GM21360 (cell line): ENCODE measurements around the gene STK35.
"Not testable (repeated sequence)": the region's sequence is repeated elsewhere in the genome, so short reads cannot be mapped to it uniquely, and the experiment has no call there.

ENCODE experiments used
- ATAC-seq: cut with Tn5 transposase; IDR thresholded peaks from one replicate; pipeline ENCODE4 v1.9.1; 2021; ENCODE audit warnings: mild to moderate bottlenecking, moderate library complexity; ENCODE audit not compliant: unreplicated experiment

STK35 gene

DNA sequence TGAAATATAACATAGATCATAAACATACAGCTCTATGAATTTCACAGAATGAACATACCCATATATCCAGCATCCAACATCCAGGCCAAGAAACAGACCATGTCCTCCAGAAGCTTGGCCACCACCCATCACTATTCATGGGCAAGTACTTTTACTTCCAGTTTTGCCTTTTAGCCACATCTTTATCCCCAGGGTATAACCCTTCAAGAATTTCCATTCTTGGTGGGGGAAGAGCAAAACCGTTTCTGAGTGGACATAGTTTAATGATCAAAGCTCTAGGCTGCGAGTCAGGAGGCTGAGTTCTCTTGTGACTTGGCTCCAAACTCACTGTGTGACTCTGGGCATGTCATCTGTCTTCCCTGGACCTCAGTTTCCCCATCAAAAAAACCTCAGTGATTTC lies 78.3 kb downstream of the STK35 start:
- ATAC-seq: no peak

DNA sequence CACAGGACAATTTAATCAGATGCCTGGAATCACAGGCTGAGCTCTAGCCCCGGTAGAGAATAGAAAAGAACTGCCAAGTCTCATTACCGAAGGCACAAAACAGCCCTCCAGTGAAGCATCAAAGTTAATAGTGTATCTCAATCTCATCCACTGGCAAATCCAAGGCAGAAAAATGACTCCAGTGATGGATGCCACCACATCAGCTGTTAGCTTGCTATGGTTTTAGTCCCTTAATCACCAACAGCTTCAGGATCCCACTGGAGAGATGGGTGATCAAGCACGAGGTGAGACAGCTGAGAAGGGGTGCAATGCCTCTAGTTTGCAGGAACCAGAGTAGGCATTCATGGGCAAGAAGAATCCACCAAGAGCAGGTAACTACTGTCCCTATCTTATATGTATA lies 81.8 kb downstream of the STK35 start:
- ATAC-seq: no peak

DNA sequence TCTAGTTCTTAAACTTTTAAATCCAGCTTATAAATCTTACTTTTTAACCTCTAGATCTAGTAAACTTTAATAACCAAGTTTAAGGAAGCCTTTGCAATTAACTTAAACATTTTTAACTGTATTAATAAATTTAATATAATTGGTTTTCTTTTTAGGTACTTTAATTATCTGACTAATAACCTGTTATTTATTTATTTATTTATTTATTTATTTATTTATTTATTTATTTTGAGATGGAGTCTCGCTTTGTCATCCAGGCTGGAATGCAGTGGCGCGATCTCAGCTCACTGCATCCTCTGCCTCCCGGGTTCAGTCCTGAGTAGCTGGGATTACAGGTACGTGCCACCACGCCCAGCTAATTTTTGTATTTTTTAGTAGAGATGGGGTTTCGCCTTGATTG lies 83.3 kb downstream of the STK35 start:
- not testable (repeated sequence) for ATAC-seq

DNA sequence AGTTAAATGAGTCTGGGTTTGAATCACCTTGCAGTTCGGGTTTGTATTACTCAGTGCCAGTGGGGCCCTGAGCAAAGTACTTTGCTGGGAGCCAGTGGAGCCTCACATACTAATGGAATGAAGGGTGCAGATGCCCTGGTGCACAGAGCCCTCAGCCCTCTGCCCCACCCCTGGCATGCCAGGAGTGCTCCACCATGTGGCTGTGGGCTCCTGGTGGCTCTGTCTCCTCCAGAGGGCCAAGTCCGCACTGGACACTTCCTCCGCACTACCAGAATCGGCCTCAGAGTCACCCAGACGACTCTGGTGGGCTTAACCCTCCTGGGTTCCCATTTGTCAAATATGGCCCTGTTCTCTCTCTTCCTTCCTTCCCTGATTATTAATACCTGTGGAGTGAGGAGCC lies 94.0 kb downstream of the STK35 start:
- no peak for ATAC-seq

DNA sequence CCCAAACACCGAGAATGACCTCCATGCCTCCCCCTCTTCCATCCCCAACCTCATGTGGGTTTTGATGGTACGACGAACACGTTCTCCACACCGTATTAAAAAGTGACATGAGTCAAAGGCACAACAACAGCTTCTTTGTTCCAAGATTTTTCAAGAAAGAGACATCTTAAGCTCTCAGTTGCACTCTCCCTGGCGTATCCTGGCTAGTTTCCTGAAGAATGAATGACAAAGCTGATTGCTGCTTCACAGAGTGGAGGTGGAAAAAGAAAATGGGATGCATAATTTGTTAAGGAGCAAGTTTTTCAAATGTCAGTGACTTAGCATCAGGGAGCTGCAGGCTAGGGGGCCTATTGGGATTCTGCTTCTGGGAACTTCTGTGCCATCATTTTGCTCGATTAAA lies 95.5 kb downstream of the STK35 start:
- no peak for ATAC-seq
